ENCODE results near the gene HSPBAP1.

HSPBAP1 gene

GRCh38 chr3:122697952-122698620 lies 95.5 kb downstream of the HSPBAP1 start:
- H3K4me3 ChIP-seq (ENCODE audit: low read length), result peak overlapping the region; percentile 16; the same call in 1 of the 2 replicates
- peak overlapping the region; percentile 86 for H3K27ac ChIP-seq (ENCODE audit: low read length)
- H3K79me2 ChIP-seq (ENCODE audit: low read length), result peaks cover 36% of the 10 kb centered on the region
- no peak overlapping the region for H2AFZ ChIP-seq (ENCODE audit: low read depth, low read length)
- peak overlapping the region; percentile 35; the same call in 1 of the 2 replicates for H3K9ac ChIP-seq (ENCODE audit: low read length)
- peaks cover 67% of the 10 kb centered on the region for H3K4me1 ChIP-seq (ENCODE audit: low read length)
- peaks cover 5% of the 10 kb centered on the region; the same call in 1 of the 2 replicates for H3K9me3 ChIP-seq (ENCODE audit: insufficient read depth, low read length)
- peak overlapping the region; percentile 56 for H3K4me2 ChIP-seq (ENCODE audit: low read length)
- no peak for TF ChIP-seq EZH2phosphoT487 (IDR thresholded peaks at IDR 0.05; ENCODE audit: low read depth)
- TF ChIP-seq CTCF (IDR thresholded peaks at IDR 0.05; ENCODE audit: low read depth, low read length), result no peak
- H3K36me3 ChIP-seq (replicated peaks; ENCODE audit: low read depth, low read length), result peaks cover 84% of the 10 kb centered on the region
- H4K20me1 ChIP-seq (ENCODE audit: insufficient read depth, low read length), result no peaks in the 10 kb centered on the region
- H3K27me3 ChIP-seq (ENCODE audit: low read depth, low read length), result no peaks in the 10 kb centered on the region

GRCh38 chr3:122695927-122696561 lies 97.6 kb downstream of the HSPBAP1 start:
- no peak overlapping the region for H3K27ac ChIP-seq (ENCODE audit: low read length)
- peaks cover 90% of the 10 kb centered on the region for H3K36me3 ChIP-seq (replicated peaks; ENCODE audit: low read depth, low read length)
- no peak overlapping the region for H3K9ac ChIP-seq (ENCODE audit: low read length)
- no peak overlapping the region for H2AFZ ChIP-seq (ENCODE audit: low read depth, low read length)
- no peak overlapping the region for H3K4me3 ChIP-seq (ENCODE audit: low read length)
- TF ChIP-seq CTCF (IDR thresholded peaks at IDR 0.05; ENCODE audit: low read depth, low read length) (no peak), EZH2phosphoT487 (IDR thresholded peaks at IDR 0.05; ENCODE audit: low read depth) (no peak)
- H3K4me1 ChIP-seq (ENCODE audit: low read length), result peaks cover 61% of the 10 kb centered on the region
- no peaks in the 10 kb centered on the region for H4K20me1 ChIP-seq (ENCODE audit: insufficient read depth, low read length)
- H3K27me3 ChIP-seq (ENCODE audit: low read depth, low read length), result no peaks in the 10 kb centered on the region
- no peak overlapping the region; the same call in 1 of the 2 replicates for H3K4me2 ChIP-seq (ENCODE audit: low read length)
- peaks cover 27% of the 10 kb centered on the region for H3K79me2 ChIP-seq (ENCODE audit: low read length)
- peaks cover 5% of the 10 kb centered on the region; the same call in 1 of the 2 replicates for H3K9me3 ChIP-seq (ENCODE audit: insufficient read depth, low read length)

- Histone ChIP-seq H3K4me3 (ENCODE audit: low read length) (no peak overlapping the region), H4K20me1 (ENCODE audit: insufficient read depth, low read length) (no peaks in the 10 kb centered on the region), H3K36me3 (replicated peaks; ENCODE audit: low read depth, low read length) (peaks cover 88% of the 10 kb centered on the region), H3K9me3 (ENCODE audit: insufficient read depth, low read length) (peaks cover 5% of the 10 kb centered on the region; the same call in 1 of the 2 replicates), H3K27me3 (ENCODE audit: low read depth, low read length) (no peaks in the 10 kb centered on the region), H2AFZ (ENCODE audit: low read depth, low read length) (no peak overlapping the region), H3K27ac (ENCODE audit: low read length) (peak overlapping the region; percentile 43), H3K4me1 (ENCODE audit: low read length) (peaks cover 64% of the 10 kb centered on the region), H3K4me2 (ENCODE audit: low read length) (peak overlapping the region; percentile 53), H3K9ac (ENCODE audit: low read length) (no peak overlapping the region), H3K79me2 (ENCODE audit: low read length) (peaks cover 22% of the 10 kb centered on the region)
- TF ChIP-seq EZH2phosphoT487 (IDR thresholded peaks at IDR 0.05; ENCODE audit: low read depth), result no peak
- TF ChIP-seq CTCF (IDR thresholded peaks at IDR 0.05; ENCODE audit: low read depth, low read length), result no peak
Observed at GRCh38 chr3:122694966-122695365, 98.7 kb downstream of the HSPBAP1 start.

- no peaks in the 10 kb centered on the region for H3K27me3 ChIP-seq (ENCODE audit: low read depth, low read length)
- peaks cover 17% of the 10 kb centered on the region; the same call in 1 of the 2 replicates for H3K79me2 ChIP-seq (ENCODE audit: low read length)
- H3K9ac ChIP-seq (ENCODE audit: low read length), result no peak overlapping the region
- no peak overlapping the region for H3K4me3 ChIP-seq (ENCODE audit: low read length)
- TF ChIP-seq EZH2phosphoT487 (IDR thresholded peaks at IDR 0.05; ENCODE audit: low read depth) (no peak), CTCF (IDR thresholded peaks at IDR 0.05; ENCODE audit: low read depth, low read length) (no peak)
- H3K27ac ChIP-seq (ENCODE audit: low read length), result no peak overlapping the region
- no peaks in the 10 kb centered on the region for H4K20me1 ChIP-seq (ENCODE audit: insufficient read depth, low read length)
- no peak overlapping the region for H3K4me2 ChIP-seq (ENCODE audit: low read length)
- peaks cover 5% of the 10 kb centered on the region; the same call in 1 of the 2 replicates for H3K9me3 ChIP-seq (ENCODE audit: insufficient read depth, low read length)
- H2AFZ ChIP-seq (ENCODE audit: low read depth, low read length), result no peak overlapping the region
- H3K4me1 ChIP-seq (ENCODE audit: low read length), result peaks cover 47% of the 10 kb centered on the region
- H3K36me3 ChIP-seq (replicated peaks; ENCODE audit: low read depth, low read length), result peaks cover 90% of the 10 kb centered on the region
Observed at GRCh38 chr3:122692674-122693073, 101.0 kb downstream of the HSPBAP1 start.

All from OCI-LY3 (cell line).